OCI-LY1 (cell line): Measurements from ENCODE around the gene TRUB2.

Experiments used
- H2AFZ ChIP-seq: fragments of 200-600 bp; sonication (generic), shearing (Covaris generic); 2 replicates; pipeline ENCODE4 v1.6.0; 2014; ENCODE audit warnings: antibody characterized with exemption, mild to moderate bottlenecking, low read length
- H3F3A ChIP-seq: fragments of 200-600 bp; sonication (generic), shearing (Covaris generic); 2 replicates; pipeline ENCODE4 v1.6.0; 2014; ENCODE audit warnings: mild to moderate bottlenecking, antibody characterized with exemption, low read length, moderate library complexity; ENCODE audit not compliant: insufficient read depth
- H3K27ac ChIP-seq: fragments of 200-600 bp; sonication (generic); 2 replicates; pipeline ENCODE4 v1.5.1; 2014; ENCODE audit warnings: low read length, mixed run types, mild to moderate bottlenecking, low read depth; ENCODE audit not compliant: poor library complexity, severe bottlenecking
- H3K27me3 ChIP-seq: fragments of 200-600 bp; sonication (generic); 2 replicates; pipeline ENCODE4 v1.6.0; 2014; ENCODE audit warnings: antibody characterized with exemption, mild to moderate bottlenecking, low read length, moderate library complexity; ENCODE audit not compliant: insufficient read depth
- H3K36me3 ChIP-seq: fragments of 200-600 bp; sonication (generic); 2 replicates; pipeline ENCODE4 v1.6.1; 2014; ENCODE audit warnings: mild to moderate bottlenecking, antibody characterized with exemption, low read length, moderate library complexity, mixed read lengths; ENCODE audit not compliant: insufficient read depth
- H3K4me1 ChIP-seq: fragments of 200-600 bp; sonication (generic); 2 replicates; pipeline ENCODE4 v1.5.1; 2014; ENCODE audit warnings: mild to moderate bottlenecking, low read length, moderate library complexity; ENCODE audit not compliant: insufficient read depth, severe bottlenecking
- H3K4me2 ChIP-seq: fragments of 200-600 bp; sonication (generic), shearing (Covaris generic); 2 replicates; pipeline ENCODE4 v1.6.1; 2014; ENCODE audit warnings: low read length
- H3K4me3 ChIP-seq: fragments of 200-600 bp; sonication (generic); 2 replicates; pipeline ENCODE4 v1.5.1; 2014; ENCODE audit warnings: low read length, low read depth, mild to moderate bottlenecking, mixed read lengths; ENCODE audit not compliant: poor library complexity, severe bottlenecking
- H3K79me2 ChIP-seq: fragments of 200-600 bp; shearing (Covaris generic); 2 replicates; pipeline ENCODE4 v1.6.1; 2016; ENCODE audit warnings: mixed run types, low read length, mixed read lengths; ENCODE audit not compliant: insufficient read depth
- H3K9ac ChIP-seq: fragments of 200-600 bp; sonication (generic), shearing (Covaris generic); 2 replicates; pipeline ENCODE4 v1.6.1; 2014; ENCODE audit warnings: mild to moderate bottlenecking, low read length, mixed read lengths
- H3K9me2 ChIP-seq: fragments of 200-600 bp; sonication (generic), shearing (Covaris generic); 2 replicates; pipeline ENCODE4 v1.6.1; 2014; ENCODE audit warnings: low read depth, mild to moderate bottlenecking, low read length, mixed read lengths
- H3K9me3 ChIP-seq: fragments of 200-600 bp; shearing (Covaris generic); 2 replicates; pipeline ENCODE4 v1.6.1; 2014; ENCODE audit warnings: low read length, mixed read lengths
- H4K20me1 ChIP-seq: fragments of 200-600 bp; sonication (generic), shearing (Covaris generic); 2 replicates; pipeline ENCODE4 v1.6.0; 2016; ENCODE audit warnings: mild to moderate bottlenecking, low read length; ENCODE audit not compliant: insufficient read depth
- CTCF ChIP-seq: fragments of 200-600 bp; sonication (generic), shearing (Covaris generic); IDR thresholded peaks from 2 replicates; pipeline ENCODE4 v1.5.1; 2017; ENCODE audit warnings: mild to moderate bottlenecking, antibody characterized with exemption, low read length, moderate library complexity, mixed read lengths
- EZH2 ChIP-seq: fragments of 200-600 bp; sonication (generic), shearing (Covaris generic); IDR thresholded peaks from 2 replicates; pipeline ENCODE4 v1.8.0; 2017; ENCODE audit warnings: borderline replicate concordance, mixed run types, mild to moderate bottlenecking, antibody characterized with exemption, low read length, moderate library complexity, mixed read lengths

Gene TRUB2

GRCh38 chr9:128259156-128259555 lies 63.1 kb downstream of the TRUB2 start:
- H3K9ac ChIP-seq = no peak overlapping the region
- H2AFZ ChIP-seq = no peak overlapping the region
- no peaks in the 10 kb centered on the region for H3K9me3 ChIP-seq
- H3F3A ChIP-seq = no peaks in the 10 kb centered on the region
- peaks cover 24% of the 10 kb centered on the region; the same call in 1 of the 2 replicates for H3K36me3 ChIP-seq
- no peaks in the 10 kb centered on the region for H3K79me2 ChIP-seq
- no peak overlapping the region for H3K27ac ChIP-seq
- H3K27me3 ChIP-seq = no peaks in the 10 kb centered on the region
- H4K20me1 ChIP-seq = no peaks in the 10 kb centered on the region
- H3K4me1 ChIP-seq = no peaks in the 10 kb centered on the region
- H3K4me3 ChIP-seq = no peak overlapping the region
- H3K9me2 ChIP-seq = no peaks in the 10 kb centered on the region
- TF ChIP-seq EZH2 = no peak
- 0 out of 2 replicates have a peak, but pooled peaks have one; percentile 24 for TF ChIP-seq CTCF
- no peak overlapping the region for H3K4me2 ChIP-seq

- TF ChIP-seq EZH2 = no peak
- TF ChIP-seq CTCF = no peak
- peaks cover 24% of the 10 kb centered on the region; the same call in 1 of the 2 replicates for H3K36me3 ChIP-seq
- no peaks in the 10 kb centered on the region for H3K27me3 ChIP-seq
- no peaks in the 10 kb centered on the region for H3K9me3 ChIP-seq
- H3K79me2 ChIP-seq = no peaks in the 10 kb centered on the region
- H3K9ac ChIP-seq = no peak overlapping the region
- H3K27ac ChIP-seq = no peak overlapping the region
- H4K20me1 ChIP-seq = no peaks in the 10 kb centered on the region
- no peak overlapping the region for H2AFZ ChIP-seq
- peaks cover 2% of the 10 kb centered on the region for H3K4me1 ChIP-seq
- no peak overlapping the region for H3K4me2 ChIP-seq
- H3F3A ChIP-seq = no peaks in the 10 kb centered on the region
- H3K9me2 ChIP-seq = no peaks in the 10 kb centered on the region
- no peak overlapping the region for H3K4me3 ChIP-seq
Observed at GRCh38 chr9:128258326-128258725, 63.9 kb downstream of the TRUB2 start.

GRCh38 chr9:128257907-128258306 lies 64.3 kb downstream of the TRUB2 start:
- H4K20me1 ChIP-seq = no peaks in the 10 kb centered on the region
- H3K9me3 ChIP-seq = no peaks in the 10 kb centered on the region
- H2AFZ ChIP-seq = no peak overlapping the region
- no peaks in the 10 kb centered on the region for H3K27me3 ChIP-seq
- no peaks in the 10 kb centered on the region for H3K79me2 ChIP-seq
- no peak overlapping the region for H3K4me2 ChIP-seq
- no peak overlapping the region for H3K4me3 ChIP-seq
- H3K9ac ChIP-seq = no peak overlapping the region
- H3K27ac ChIP-seq = no peak overlapping the region
- peaks cover 5% of the 10 kb centered on the region for H3K4me1 ChIP-seq
- no peaks in the 10 kb centered on the region for H3K9me2 ChIP-seq
- TF ChIP-seq CTCF (no peak), EZH2 (no peak)
- no peaks in the 10 kb centered on the region for H3F3A ChIP-seq
- H3K36me3 ChIP-seq = peaks cover 24% of the 10 kb centered on the region; the same call in 1 of the 2 replicates
